Activated CD8-positive, alpha-beta memory T cell treated with anti-CD3 and anti-CD28 coated beads for 36 hours (primary cell): ENCODE measurements around the gene RERE. TPM values are rescaled to one million over a fixed set of nuclear protein-coding genes. Genes with fewer than 3 reads are reported as not detected.

Experiments
- CTCF ChIA-PET: fragments of 350-600 bp; sonication (Branson Sonifier 250); formaldehyde crosslinking; loops from one replicate; lab custom pipeline; 2021; ENCODE audit warnings: antibody characterized with exemption; lab: Charles Lee
- POLR2A ChIA-PET: fragments of 350-600 bp; sonication (Branson Sonifier 250); formaldehyde crosslinking; loops from one replicate; lab custom pipeline; 2021; ENCODE audit warnings: antibody characterized with exemption; lab: Charles Lee
- total RNA-seq, 2 experiments: library from RNA; stranded (reverse); gene quantifications; one replicate each; pipeline ENCODE4 v1.2.3, GENCODE V29; 2021

Gene RERE
- total RNA-seq, 2 experiments from 2014 or later, result 32.9 to 33.6 TPM

DNA sequence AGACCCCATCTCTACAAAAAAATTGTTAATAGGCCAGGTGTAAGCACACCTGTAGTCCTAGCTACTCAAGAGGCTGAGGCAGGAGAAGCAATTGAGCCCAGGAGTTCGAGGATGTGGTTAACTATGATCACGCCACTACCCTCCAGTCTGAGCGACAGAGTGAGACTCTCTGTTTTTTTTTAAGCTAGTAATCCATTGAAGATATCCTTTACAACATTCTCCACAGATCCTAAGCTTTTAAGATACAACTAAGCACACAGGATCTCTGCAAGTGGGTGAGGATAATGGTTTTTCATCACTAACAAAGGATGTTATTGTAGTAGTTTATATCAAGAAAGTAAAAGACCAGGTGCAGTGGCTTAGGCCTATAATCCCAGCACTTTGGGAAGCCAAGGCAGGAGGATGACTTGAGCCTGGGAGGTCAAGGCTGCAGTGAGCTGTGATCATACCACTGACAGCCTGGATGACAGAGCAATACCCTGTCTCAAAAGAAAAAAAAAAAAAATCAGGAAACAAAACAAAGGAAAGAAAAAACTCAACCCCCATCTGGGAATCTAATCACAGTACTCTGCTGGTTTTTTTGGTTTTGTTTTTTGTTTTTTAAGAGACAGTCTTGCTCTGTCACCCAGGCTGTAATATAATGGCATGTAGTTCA is 166.1 kb downstream of the RERE start:
- ChIA-PET POLR2A (interaction anchor here (0.6 kb wide), 1 partner anchor 166 kb away, joined by 3 read pairs; the partner anchor contains the start of gene RERE), CTCF (interaction anchor here (0.7 to 1.0 kb wide), 4 partner anchors 48 to 198 kb away, joined by 3 read pairs; no protein-coding TSS in a partner anchor)

- CTCF ChIA-PET, result no interaction called here
- POLR2A ChIA-PET, result no interaction called here
Measured at GRCh38 chr1:8649875-8650274, 167.6 kb downstream of the RERE start.

GRCh38 chr1:8649027-8649426 is 168.4 kb downstream of the RERE start:
- ChIA-PET CTCF (interaction anchor here (1.2 to 1.4 kb wide), 2 partner anchors 22 to 44 kb away, joined by 3 to 4 read pairs; no protein-coding TSS in a partner anchor), POLR2A (no interaction called here)

DNA sequence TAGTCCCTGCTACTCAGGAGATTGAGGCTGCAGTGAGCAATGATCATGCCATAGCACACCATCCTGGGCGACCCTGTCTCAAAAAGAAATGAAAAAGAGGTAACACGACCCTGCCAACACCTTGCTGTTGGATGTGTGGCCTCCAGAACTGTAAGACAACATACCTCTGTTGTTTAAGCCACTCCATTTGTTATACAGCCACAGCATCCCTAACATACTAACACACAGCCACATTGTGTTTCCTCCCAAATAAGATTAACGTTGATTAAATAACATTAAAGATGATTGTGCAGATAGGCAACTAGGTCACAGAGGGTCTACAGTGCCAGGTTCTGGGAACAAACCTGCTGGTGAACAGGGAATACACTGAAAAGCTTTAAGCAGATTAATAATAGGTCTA is 170.4 kb downstream of the RERE start:
- POLR2A ChIA-PET, result no interaction called here
- CTCF ChIA-PET, result interaction anchor here (1.0 kb wide), 1 partner anchor 43 kb away, joined by 3 read pairs; no protein-coding TSS in a partner anchor

DNA sequence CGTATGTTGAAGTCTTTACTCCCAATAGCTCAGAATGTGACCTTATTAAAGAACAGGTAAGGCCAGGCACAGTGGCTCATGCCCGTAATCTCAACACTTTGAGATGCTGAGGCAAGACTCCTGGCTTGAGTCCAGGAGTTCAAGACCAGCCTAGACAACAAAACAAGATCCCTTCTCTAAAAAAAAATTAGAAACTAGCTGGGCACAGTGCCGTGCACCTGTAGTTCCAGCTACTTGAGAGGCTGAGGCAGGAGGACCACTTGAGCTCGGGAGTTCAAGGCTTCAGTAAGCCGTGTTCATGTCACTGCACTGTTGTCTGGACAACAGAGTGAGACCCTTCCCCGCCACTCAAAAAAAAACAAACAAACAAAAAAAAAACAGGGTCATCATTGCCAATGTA is 171.3 kb downstream of the RERE start:
- ChIA-PET POLR2A (no interaction called here), CTCF (no interaction called here)

GRCh38 chr1:8643542-8644536 is 173.6 kb downstream of the RERE start:
- POLR2A ChIA-PET, result no interaction called here

DNA sequence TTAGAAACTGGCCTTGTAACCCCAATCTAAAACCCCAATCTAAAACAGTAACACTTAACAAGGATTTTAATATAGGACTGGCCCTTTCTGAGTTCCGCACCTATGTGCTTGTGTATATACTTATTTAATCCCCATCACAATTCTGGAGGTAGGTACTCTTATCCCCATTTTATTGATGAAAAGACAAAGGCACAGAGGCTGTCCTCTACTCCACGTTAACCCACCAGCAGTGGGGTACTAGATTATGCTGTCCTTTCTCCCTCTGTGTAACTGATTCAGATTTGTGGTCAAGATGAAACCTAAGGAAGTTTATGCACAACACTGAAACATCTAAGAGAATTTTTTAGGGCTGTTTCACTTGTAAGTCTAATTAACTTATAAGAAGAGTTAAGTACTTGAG is 175.3 kb downstream of the RERE start:
- ChIA-PET POLR2A (no interaction called here), CTCF (no interaction called here)

More at GRCh38 chr1:8643542-8644536, 173.6 kb downstream of the RERE start:
- CTCF ChIA-PET, result interaction anchor here (0.5 to 0.8 kb wide), 2 partner anchors 104 to 207 kb away, joined by 3 to 6 read pairs; no protein-coding TSS in a partner anchor

GRCh38 chr1:8641377-8641997 is 176.0 kb downstream of the RERE start:
- CTCF ChIA-PET, result interaction anchor here (1.2 kb wide), 1 partner anchor 38 kb away, joined by 4 read pairs; no protein-coding TSS in a partner anchor
- POLR2A ChIA-PET, result no interaction called here

DNA sequence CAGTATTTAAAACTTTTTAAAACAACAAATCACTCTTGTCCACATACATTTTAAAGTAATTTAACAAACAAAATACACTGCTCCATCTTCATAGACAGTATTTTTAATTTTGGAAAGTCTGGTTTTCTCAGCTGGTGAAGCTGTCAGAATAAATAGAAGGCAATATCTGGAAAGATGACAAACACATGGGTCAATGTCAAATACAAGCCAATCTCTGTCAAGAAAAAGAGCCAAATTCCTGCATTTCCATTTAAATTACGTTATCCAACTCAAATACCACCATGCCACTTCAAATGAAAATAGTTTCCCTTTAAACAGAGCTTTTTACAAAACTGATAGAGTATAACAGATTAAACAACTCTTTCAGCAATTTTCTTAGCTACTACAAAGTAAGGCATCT is 176.5 kb downstream of the RERE start:
- ChIA-PET CTCF (interaction anchor here (0.6 to 1.3 kb wide), 3 partner anchors 38 to 440 kb away, joined by 3 to 4 read pairs (median 4); no protein-coding TSS in a partner anchor), POLR2A (no interaction called here)

DNA sequence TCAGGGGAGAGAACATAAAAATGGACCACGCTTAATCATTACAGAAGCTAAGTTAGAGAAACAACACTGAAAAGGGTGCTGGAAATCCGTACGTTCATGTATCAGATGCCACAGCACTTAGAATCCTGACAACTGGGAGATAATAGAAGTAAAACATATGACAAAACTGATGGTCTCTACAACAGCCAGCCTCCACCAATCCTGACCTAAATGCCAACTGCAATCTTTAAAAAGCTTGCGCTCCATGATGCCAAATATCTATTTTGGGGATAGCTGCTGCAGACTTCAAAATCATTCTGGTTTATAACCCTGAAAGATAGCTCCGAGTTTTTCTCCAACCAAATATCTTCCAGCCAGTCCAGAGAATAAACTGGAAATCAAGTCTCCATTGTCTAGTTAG is 178.3 kb downstream of the RERE start:
- CTCF ChIA-PET, result no interaction called here
- POLR2A ChIA-PET, result interaction anchor here (0.7 kb wide), 1 partner anchor 53 kb away, joined by 10 read pairs; no protein-coding TSS in a partner anchor

- CTCF ChIA-PET, result no interaction called here
Measured at GRCh38 chr1:8633741-8634501, 183.5 kb downstream of the RERE start.

DNA sequence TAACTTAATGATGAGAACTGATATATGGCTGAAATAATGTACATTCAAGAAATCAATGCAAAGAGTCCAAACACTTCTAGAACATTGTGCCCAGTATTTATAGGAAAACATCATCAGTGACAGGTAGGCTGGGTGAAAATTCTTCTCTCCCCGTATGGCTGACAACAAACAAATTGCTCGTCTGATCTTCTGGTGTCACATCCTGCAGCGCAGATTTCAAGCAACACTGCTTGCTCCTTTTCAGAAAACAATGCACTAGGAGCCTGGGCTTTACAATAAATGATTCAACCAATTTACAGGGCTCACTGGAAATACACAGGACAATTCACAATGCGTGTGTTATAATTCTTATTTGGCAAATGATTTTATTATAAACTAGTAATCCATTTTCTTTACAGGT is 185.3 kb downstream of the RERE start:
- CTCF ChIA-PET, result no interaction called here
- POLR2A ChIA-PET, result no interaction called here

More at GRCh38 chr1:8633741-8634501, 183.5 kb downstream of the RERE start:
- POLR2A ChIA-PET, result no interaction called here

GRCh38 chr1:8631163-8631562 is 186.3 kb downstream of the RERE start:
- CTCF ChIA-PET, result no interaction called here

DNA sequence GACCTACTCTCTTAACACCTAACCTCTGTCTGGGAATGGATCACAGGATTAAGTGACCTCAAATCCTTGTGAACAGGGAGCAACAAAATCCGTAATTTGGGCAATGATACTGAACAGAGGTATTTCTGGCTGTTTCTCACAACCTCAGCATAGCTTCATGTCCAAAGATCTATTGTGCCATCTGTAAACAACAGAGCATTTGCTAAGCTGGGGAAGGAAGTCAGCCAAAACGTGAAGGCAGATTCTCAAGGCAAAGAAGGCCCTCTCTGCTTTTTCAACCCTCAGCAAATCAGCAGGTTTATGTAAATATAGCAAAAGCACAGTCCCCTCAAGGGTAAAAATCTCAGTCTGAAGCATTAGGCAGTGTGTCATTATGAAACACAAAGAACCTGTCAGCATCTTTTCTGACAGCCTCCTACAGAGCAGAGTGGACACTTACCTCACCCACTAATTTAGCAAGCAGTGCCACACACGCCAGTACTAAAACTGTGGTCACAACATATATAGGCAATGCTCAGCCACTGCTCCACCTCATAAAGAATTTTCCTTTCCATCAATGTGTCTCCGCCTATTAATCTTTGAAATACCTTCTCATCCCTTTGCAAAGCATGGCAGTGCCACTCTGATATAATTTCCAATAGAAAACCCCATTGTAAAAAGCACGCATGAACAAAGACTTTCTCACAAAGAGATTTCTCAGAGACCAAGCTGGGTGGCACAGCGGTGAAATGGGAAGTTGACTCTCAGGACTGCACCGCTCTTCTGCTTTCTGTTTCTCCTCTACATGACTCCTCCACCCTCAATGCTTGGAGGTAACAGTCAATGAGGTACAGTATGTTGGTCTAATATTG is 188.0 kb downstream of the RERE start:
- POLR2A ChIA-PET, result no interaction called here
- CTCF ChIA-PET, result no interaction called here

More at GRCh38 chr1:8631163-8631562, 186.3 kb downstream of the RERE start:
- POLR2A ChIA-PET, result no interaction called here

DNA sequence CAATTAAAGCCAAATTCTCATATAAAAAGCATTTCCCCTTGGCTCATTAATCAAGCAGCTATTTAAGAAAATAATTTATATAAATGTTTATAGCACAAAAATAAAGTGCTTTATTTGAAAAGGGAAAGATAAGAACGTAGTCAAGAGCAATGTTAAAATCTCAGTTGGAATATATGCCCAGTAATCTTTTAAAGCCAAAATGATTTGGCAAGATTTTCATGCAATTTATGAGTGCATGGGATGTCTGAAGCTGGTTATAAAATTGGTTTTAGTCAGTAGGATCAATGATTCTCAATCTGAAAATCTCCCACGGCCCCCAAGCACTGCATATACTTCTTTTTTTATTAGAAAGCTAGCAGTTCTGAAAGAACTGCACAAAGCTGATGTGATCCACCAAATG is 188.8 kb downstream of the RERE start:
- POLR2A ChIA-PET, result no interaction called here
- CTCF ChIA-PET, result no interaction called here

- ChIA-PET POLR2A (interaction anchor here (0.6 kb wide), 2 partner anchors 46 to 102 kb away, joined by 3 to 7 read pairs; no protein-coding TSS in a partner anchor), CTCF (interaction anchor here (0.6 to 1.1 kb wide), 4 partner anchors 59 to 864 kb away, joined by 3 to 5 read pairs (median 4); no protein-coding TSS in a partner anchor)
Measured at GRCh38 chr1:8627728-8628127, 189.7 kb downstream of the RERE start.
